ENCODE results near the gene NTMT1. TPM values are rescaled to one million over a fixed set of nuclear protein-coding genes. Genes with fewer than 3 reads are reported as not detected.

The NTMT1 gene
- total and polyA plus RNA-seq, 8 donors: 19.5 to 35.4 (median 24.7) TPM

DNA sequence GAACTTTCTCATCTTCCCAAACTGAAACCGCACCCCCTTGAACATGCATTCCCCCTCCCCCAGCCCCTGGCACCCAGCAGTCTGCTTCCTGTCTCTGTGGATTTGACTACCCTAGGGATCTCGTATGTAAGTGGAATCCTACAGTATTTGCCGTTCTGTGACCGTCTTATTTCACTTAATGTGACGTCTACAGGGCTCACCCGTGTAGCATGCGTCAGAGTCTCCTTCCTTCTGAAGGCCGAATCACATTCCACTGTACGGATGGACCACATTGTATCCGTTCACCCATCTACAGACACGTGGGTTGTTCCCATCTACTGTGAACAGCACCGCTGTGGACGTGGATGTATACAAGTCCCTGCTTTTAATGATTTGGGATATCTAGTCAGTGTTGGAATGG lies 44.0 kb downstream of the NTMT1 start:
- no peak overlapping the region for H3K4me3 ChIP-seq
- no peaks in the 10 kb centered on the region for H3K36me3 ChIP-seq
- intact Hi-C loops (cut with DNase I): no loop called here
- TF ChIP-seq, protein P1, sequence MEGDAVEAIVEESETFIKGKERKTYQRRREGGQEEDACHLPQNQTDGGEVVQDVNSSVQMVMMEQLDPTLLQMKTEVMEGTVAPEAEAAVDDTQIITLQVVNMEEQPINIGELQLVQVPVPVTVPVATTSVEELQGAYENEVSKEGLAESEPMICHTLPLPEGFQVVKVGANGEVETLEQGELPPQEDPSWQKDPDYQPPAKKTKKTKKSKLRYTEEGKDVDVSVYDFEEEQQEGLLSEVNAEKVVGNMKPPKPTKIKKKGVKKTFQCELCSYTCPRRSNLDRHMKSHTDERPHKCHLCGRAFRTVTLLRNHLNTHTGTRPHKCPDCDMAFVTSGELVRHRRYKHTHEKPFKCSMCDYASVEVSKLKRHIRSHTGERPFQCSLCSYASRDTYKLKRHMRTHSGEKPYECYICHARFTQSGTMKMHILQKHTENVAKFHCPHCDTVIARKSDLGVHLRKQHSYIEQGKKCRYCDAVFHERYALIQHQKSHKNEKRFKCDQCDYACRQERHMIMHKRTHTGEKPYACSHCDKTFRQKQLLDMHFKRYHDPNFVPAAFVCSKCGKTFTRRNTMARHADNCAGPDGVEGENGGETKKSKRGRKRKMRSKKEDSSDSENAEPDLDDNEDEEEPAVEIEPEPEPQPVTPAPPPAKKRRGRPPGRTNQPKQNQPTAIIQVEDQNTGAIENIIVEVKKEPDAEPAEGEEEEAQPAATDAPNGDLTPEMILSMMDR (IDR thresholded peaks at IDR 0.05): no peak
- no peak overlapping the region for H3K27ac ChIP-seq
- H3K27me3 ChIP-seq: peaks cover 10 to 61% of the 10 kb centered on the region in 2 donors
- ATAC-seq: no peak
- no peak for DNase-seq
- peaks cover 5 to 12% of the 10 kb centered on the region in 2 donors for H3K4me1 ChIP-seq
- no peaks in the 10 kb centered on the region for H3K9me3 ChIP-seq

DNA sequence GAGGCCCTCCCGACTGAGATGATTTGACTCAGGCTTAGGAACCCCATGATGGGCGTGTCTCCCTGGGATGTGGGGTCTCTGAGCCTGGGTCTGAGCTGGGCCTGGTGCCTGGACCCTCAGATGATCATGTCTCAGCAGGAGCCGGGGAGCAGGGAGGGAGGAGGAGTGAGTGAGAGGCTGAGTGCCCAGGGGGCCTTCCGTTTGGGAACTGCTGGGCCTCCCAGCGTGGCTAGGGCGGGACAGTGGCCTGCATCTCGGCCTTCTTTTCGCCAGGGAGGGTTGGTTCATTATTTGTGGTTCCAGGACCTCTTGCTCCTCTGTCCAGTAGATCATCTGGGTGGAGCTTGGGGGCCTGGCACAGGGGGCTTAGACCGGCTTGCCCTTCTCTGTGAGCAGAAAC lies 45.1 kb downstream of the NTMT1 start:
- TF ChIP-seq, protein P1 (IDR thresholded peaks at IDR 0.05): no peak
- H3K9me3 ChIP-seq: no peaks in the 10 kb centered on the region
- no peaks in the 10 kb centered on the region for H3K36me3 ChIP-seq
- peaks cover 0 to 4% of the 10 kb centered on the region in 2 donors for H3K4me1 ChIP-seq
- ATAC-seq: no peak
- intact Hi-C loops (cut with DNase I): no loop called here
- peaks cover 10 to 61% of the 10 kb centered on the region in 2 donors for H3K27me3 ChIP-seq
- H3K4me3 ChIP-seq: no peak overlapping the region
- no peak overlapping the region for H3K27ac ChIP-seq
- peak in 1 of 4 donors; percentile 65 for DNase-seq

DNA sequence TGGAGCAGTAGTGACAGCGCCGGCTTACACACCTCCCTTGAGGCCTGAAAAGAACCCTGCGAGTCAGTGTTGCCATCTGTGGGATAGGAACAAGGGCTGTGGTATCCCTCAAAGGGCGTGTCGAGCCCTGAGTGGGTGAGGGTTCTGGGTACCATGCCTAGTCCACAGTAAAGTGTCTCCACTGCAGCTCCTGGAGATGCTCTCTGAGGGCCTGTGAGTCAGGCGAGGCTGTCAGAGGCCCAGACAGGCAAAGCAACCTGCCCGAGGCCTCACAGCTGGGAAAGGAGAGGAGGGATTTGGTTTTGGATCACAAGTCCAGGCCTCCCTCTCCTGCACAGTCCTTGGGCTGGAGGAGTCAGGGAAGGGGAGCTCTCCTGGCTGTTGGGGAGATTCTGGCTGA lies 45.6 kb downstream of the NTMT1 start:
- TF ChIP-seq, protein P1 (IDR thresholded peaks at IDR 0.05): no peak
- ATAC-seq (no peak), DNase-seq (peak in 1 of 4 donors; percentile 32)
- no peaks in the 10 kb centered on the region for H3K9me3 ChIP-seq
- no peaks in the 10 kb centered on the region for H3K4me1 ChIP-seq
- no peaks in the 10 kb centered on the region for H3K36me3 ChIP-seq
- H3K27me3 ChIP-seq: peaks cover 6 to 61% of the 10 kb centered on the region in 2 donors
- intact Hi-C loops (cut with DNase I): no loop called here
- H3K27ac ChIP-seq: no peak overlapping the region
- H3K4me3 ChIP-seq: no peak overlapping the region

DNA sequence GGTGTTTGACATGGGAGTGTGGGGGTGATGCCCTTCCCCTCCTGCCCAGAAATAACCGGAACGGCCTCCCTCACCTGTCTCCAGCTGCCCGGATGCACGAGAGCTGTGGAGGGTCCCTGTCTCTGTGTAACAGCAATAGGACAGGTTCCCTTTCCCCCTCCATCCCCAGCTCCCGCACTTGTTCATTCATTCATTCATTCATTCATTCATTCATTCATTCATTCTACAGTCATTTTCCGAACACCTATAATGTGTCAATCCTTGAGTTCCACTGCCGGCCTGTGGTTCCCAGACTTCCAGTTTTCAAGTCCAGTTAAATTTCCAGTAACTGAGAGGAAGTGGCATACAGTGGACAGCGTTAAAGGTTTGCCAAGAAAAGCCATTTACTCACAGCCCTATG lies 46.7 kb downstream of the NTMT1 start:
- TF ChIP-seq, protein P1 (IDR thresholded peaks at IDR 0.05): no peak
- H3K9me3 ChIP-seq: no peaks in the 10 kb centered on the region

DNA sequence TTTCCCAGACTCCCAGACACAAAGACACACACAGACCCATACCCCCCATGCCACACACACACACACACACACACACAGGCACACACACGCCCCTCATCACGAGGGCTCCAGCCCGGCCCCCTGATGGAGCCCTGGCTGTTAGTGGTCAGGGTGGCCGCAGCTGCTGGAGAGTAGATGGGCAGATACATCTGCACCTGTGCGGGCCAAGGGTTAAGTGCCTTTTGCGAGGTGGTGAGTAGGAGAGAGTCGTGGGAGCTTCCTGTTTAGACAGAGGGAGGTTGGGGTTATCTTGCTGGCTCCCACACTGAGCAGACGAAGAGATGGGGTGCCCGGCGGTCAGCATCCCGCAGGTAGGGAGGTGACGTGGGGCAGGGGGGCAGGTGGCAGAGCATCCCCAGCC lies 47.6 kb downstream of the NTMT1 start:
- DNase-seq (peak in 1 of 4 donors; percentile 66), ATAC-seq (no peak)
- H3K4me1 ChIP-seq: no peaks in the 10 kb centered on the region
- TF ChIP-seq, protein P1 (IDR thresholded peaks at IDR 0.05): no peak
- H3K27ac ChIP-seq: no peak overlapping the region
- H3K9me3 ChIP-seq: no peaks in the 10 kb centered on the region
- H3K27me3 ChIP-seq: peaks cover 0 to 61% of the 10 kb centered on the region in 2 donors
- intact Hi-C loops (cut with DNase I): no loop called here
- H3K4me3 ChIP-seq: no peak overlapping the region
- no peaks in the 10 kb centered on the region for H3K36me3 ChIP-seq

More for the DNA sequence above, 46.7 kb downstream of the NTMT1 start:
- no peaks in the 10 kb centered on the region for H3K4me1 ChIP-seq
- intact Hi-C loops (cut with DNase I): no loop called here
- no peak overlapping the region for H3K4me3 ChIP-seq
- H3K36me3 ChIP-seq: no peaks in the 10 kb centered on the region
- DNase-seq: no peak
- ATAC-seq: no peak
- no peak overlapping the region for H3K27ac ChIP-seq
- H3K27me3 ChIP-seq: peaks cover 0 to 61% of the 10 kb centered on the region in 2 donors

Measured in left lung (tissue), 10 donors.